Gastrocnemius medialis (tissue), 4 donors: ENCODE data around the gene APBA1.
"Not testable (repeated sequence)": the region's sequence is repeated elsewhere in the genome, so short reads cannot be mapped to it uniquely, and the experiment has no call there.

Source experiments
- CTCF ChIP-seq, 5 experiments: fragments of 450-650 bp in 3 of 5; fragments of 200-600 bp in 2 of 5; sonication (generic) in 2 of 5; IDR thresholded peaks in 4 of 5; conservative IDR thresholded peaks in 1 of 5; 1 replicate in 4 of 5; 2 replicates in 1 of 5; pipeline ENCODE4 v1.5.1; 2016 to 2019; ENCODE audit warnings: antibody characterized with exemption in 5 of 5, mild to moderate bottlenecking in 3 of 5, moderate library complexity in 3 of 5
- POLR2A ChIP-seq, 2 donors: fragments of 450-650 bp; IDR thresholded peaks; one replicate each; pipeline ENCODE4 v1.6.1; 2017; ENCODE audit warnings: antibody characterized with exemption in 2 of 2, mild to moderate bottlenecking in 2 of 2, moderate library complexity in 2 of 2

- TF ChIP-seq CTCF (IDR thresholded peaks at IDR 0.05 in 4 of 5, conservative IDR thresholded peaks at IDR 0.05 in 1 of 5); POLR2A (IDR thresholded peaks at IDR 0.05): not testable (repeated sequence)
Observed at GRCh38 chr9:69440254-69440955, 231.8 kb downstream of the APBA1 start.
